CD4-positive, alpha-beta T cell (primary cell): ENCODE measurements around the gene TTK. TPM values are rescaled to one million over a fixed set of nuclear protein-coding genes. Genes with fewer than 3 reads are reported as not detected.

Source experiments
- ATAC-seq: fragments of 200-7000 bp; cut with Tn5 transposase; one replicate; pipeline ENCODE4 v1.10.0; 2022; ENCODE audit warnings: mild to moderate bottlenecking; ENCODE audit not compliant: poor library complexity
- CTCF ChIA-PET: fragments of 350-600 bp; sonication (Branson Sonifier 250); formaldehyde crosslinking; loops from one replicate; lab custom pipeline; 2021; ENCODE audit warnings: antibody characterized with exemption, inconsistent platforms; lab: Charles Lee
- POLR2A ChIA-PET: fragments of 350-600 bp; sonication (Branson Sonifier 250); formaldehyde crosslinking; loops from one replicate; lab custom pipeline; 2021; ENCODE audit warnings: antibody characterized with exemption, inconsistent platforms; lab: Charles Lee
- DNase-seq, 14 experiments: peaks; one replicate each; pipeline ENCODE4 v3.0.0-alpha.2; 2013 to 2020; ENCODE audit warnings: mixed read lengths in 2 of 14
- H3K27ac ChIP-seq, 2 donors: one replicate each; pipeline versions ENCODE4 v1.5.1 to v1.7.0; 2013; ENCODE audit warnings: low read length in 2 of 2, low read depth in 1 of 2, mild to moderate bottlenecking in 1 of 2
- H3K27me3 ChIP-seq, 2 experiments: 1 replicate in 1 of 2; 2 replicates in 1 of 2; pipeline versions ENCODE4 v1.6.1 to v1.7.0; 2013; ENCODE audit warnings: low read length in 2 of 2, control low read depth in 1 of 2, mild to moderate bottlenecking in 1 of 2, moderate library complexity in 1 of 2; ENCODE audit not compliant: insufficient read depth in 2 of 2, control insufficient read depth in 1 of 2
- H3K36me3 ChIP-seq: one replicate; pipeline ENCODE4 v1.6.1; 2013; ENCODE audit warnings: low read length, control low read depth; ENCODE audit not compliant: insufficient read depth
- H3K4me1 ChIP-seq: one replicate; pipeline ENCODE4 v1.6.1; 2013; ENCODE audit warnings: low read length, control low read depth; ENCODE audit not compliant: insufficient read depth
- H3K4me3 ChIP-seq: one replicate; pipeline ENCODE4 v1.5.1; 2013; ENCODE audit warnings: mild to moderate bottlenecking, low read length, moderate library complexity
- H3K9me3 ChIP-seq, 2 experiments: 1 replicate in 1 of 2; 2 replicates in 1 of 2; pipeline versions ENCODE4 v1.6.1 to v1.7.0; 2013; ENCODE audit warnings: low read length in 2 of 2, mild to moderate bottlenecking in 2 of 2, control low read depth in 1 of 2, moderate library complexity in 1 of 2; ENCODE audit not compliant: control insufficient read depth in 1 of 2, insufficient read depth in 1 of 2
- H3K27ac Mint-ChIP-seq: one replicate; pipeline ENCODE4 v1.8.0; 2020; ENCODE audit warnings: mixed read lengths
- H3K27me3 Mint-ChIP-seq: one replicate; pipeline ENCODE4 v1.8.0; 2021; ENCODE audit warnings: mixed read lengths
- H3K36me3 Mint-ChIP-seq: one replicate; pipeline ENCODE4 v1.8.0; 2021; ENCODE audit warnings: low read depth, mixed read lengths
- H3K4me1 Mint-ChIP-seq: one replicate; pipeline ENCODE4 v1.8.0; 2021; ENCODE audit warnings: low read depth, mixed read lengths
- H3K4me3 Mint-ChIP-seq: one replicate; pipeline ENCODE4 v1.8.0; 2020; ENCODE audit warnings: mild to moderate bottlenecking, mixed read lengths
- H3K9me3 Mint-ChIP-seq: one replicate; pipeline ENCODE4 v1.8.0; 2020; ENCODE audit warnings: mixed read lengths
- CTCF ChIP-seq: fragments of 200-600 bp; IDR thresholded peaks from one replicate; pipeline ENCODE4 v1.8.0; 2022; ENCODE audit warnings: antibody characterized with exemption, mild to moderate bottlenecking
- intact Hi-C, 2 experiments: fragments of 100-400 bp; cut with DNase I in 1 of 2; cut with micrococcal nuclease in 1 of 2; formaldehyde crosslinking; loops; one replicate each; pipeline versions ENCODE4 v1.15.1 to v1.9.0; 2023 to 2025; cut with DNase I, micrococcal nuclease
- total RNA-seq, 174 experiments: library from RNA in 2 of 174; stranded (reverse) in 2 of 174; gene quantifications; one replicate each; pipeline ENCODE4 v1.2.3 and lab custom pipeline; 2021 to 2026

The TTK gene
- total RNA-seq, 2 experiments from 2014 or later: 0.45 to 0.60 TPM

- H3K27ac Mint-ChIP-seq: no peak overlapping the region
- peaks cover 4% of the 10 kb centered on the region for H3K4me1 Mint-ChIP-seq
- Histone ChIP-seq H3K27me3 (no peaks in the 10 kb centered on the region), H3K4me3 (no peak overlapping the region), H3K4me1 (peaks cover 4% of the 10 kb centered on the region), H3K27ac (peak overlapping the region in 1 of 2 donors; percentile 16), H3K9me3 (no peaks in the 10 kb centered on the region), H3K36me3 (no peaks in the 10 kb centered on the region)
- POLR2A ChIA-PET: interaction anchor here (0.6 to 1.8 kb wide), 5 partner anchors 17 to 203 kb away, joined by 3 to 8 read pairs (median 4); partner anchors contain the start of genes BCKDHB and TTK
- H3K9me3 Mint-ChIP-seq: no peaks in the 10 kb centered on the region
- no peaks in the 10 kb centered on the region for H3K36me3 Mint-ChIP-seq
- DNase-seq (peak in 2 of 14 experiments; percentile 13 to 52), ATAC-seq (no peak)
- H3K4me3 Mint-ChIP-seq: no peak overlapping the region
- intact Hi-C loops: no loop called here
- no peaks in the 10 kb centered on the region for H3K27me3 Mint-ChIP-seq
- CTCF ChIA-PET: interaction anchor here (1.1 kb wide), 1 partner anchor 32 kb away, joined by 4 read pairs; no protein-coding TSS in a partner anchor
- TF ChIP-seq CTCF: no peak
These were observed 22.8 kb upstream of the TTK start for GRCh38 chr6:79981652-79982051.

GRCh38 chr6:79984261-79984660 lies 20.2 kb upstream of the TTK start:
- DNase-seq (peak in 4 of 14 experiments; percentile 6 to 62 (median 54)), ATAC-seq (peak; percentile 52)
- Histone ChIP-seq H3K36me3 (no peaks in the 10 kb centered on the region), H3K4me1 (peaks cover 4% of the 10 kb centered on the region), H3K9me3 (no peaks in the 10 kb centered on the region), H3K4me3 (no peak overlapping the region), H3K27ac (no peak overlapping the region), H3K27me3 (no peaks in the 10 kb centered on the region)
- H3K4me3 Mint-ChIP-seq: no peak overlapping the region
- H3K9me3 Mint-ChIP-seq: no peaks in the 10 kb centered on the region
- CTCF ChIA-PET: no interaction called here
- H3K27me3 Mint-ChIP-seq: no peaks in the 10 kb centered on the region
- POLR2A ChIA-PET: no interaction called here
- peaks cover 4% of the 10 kb centered on the region for H3K4me1 Mint-ChIP-seq
- no peak for TF ChIP-seq CTCF
- H3K36me3 Mint-ChIP-seq: no peaks in the 10 kb centered on the region
- H3K27ac Mint-ChIP-seq: no peak overlapping the region
- intact Hi-C loops: no loop called here

DNA sequence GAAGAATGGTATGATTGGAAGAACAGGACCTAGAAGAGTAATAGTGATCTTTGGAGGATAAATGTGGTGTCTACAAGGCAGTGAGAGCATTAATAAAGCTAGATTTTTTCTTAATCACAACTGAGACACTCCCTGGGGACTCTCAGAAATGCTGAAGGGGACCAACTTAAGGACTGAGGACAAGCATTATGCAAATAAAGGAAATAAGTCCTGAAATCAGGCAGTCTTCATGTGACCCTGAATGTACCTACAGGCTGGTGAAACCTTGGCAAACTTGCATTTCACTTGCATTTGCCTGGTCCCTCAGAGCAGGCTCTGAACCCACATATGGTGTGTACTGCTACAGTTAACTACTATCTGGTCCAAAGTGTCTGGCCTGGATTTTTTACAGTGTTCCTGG lies 19.3 kb upstream of the TTK start:
- Mint-ChIP-seq H3K27ac (no peak overlapping the region), H3K4me1 (peaks cover 4% of the 10 kb centered on the region), H3K9me3 (no peaks in the 10 kb centered on the region), H3K27me3 (no peaks in the 10 kb centered on the region), H3K36me3 (no peaks in the 10 kb centered on the region), H3K4me3 (no peak overlapping the region)
- no peak overlapping the region for H3K4me3 ChIP-seq
- no peaks in the 10 kb centered on the region for H3K36me3 ChIP-seq
- no peak overlapping the region for H3K27ac ChIP-seq
- ATAC-seq (no peak), DNase-seq (no peak)
- ChIA-PET CTCF (no interaction called here), POLR2A (interaction anchor here (0.7 kb wide), 1 partner anchor 61 kb away, joined by 3 read pairs; no protein-coding TSS in a partner anchor)
- H3K27me3 ChIP-seq: no peaks in the 10 kb centered on the region
- peaks cover 4% of the 10 kb centered on the region for H3K4me1 ChIP-seq
- no peaks in the 10 kb centered on the region for H3K9me3 ChIP-seq
- no peak for TF ChIP-seq CTCF
- intact Hi-C loops: no loop called here
